Measurements from ENCODE around the gene ARMCX2. TPM values are rescaled to one million over a fixed set of nuclear protein-coding genes. Genes with fewer than 3 reads are reported as not detected.
A peak's percentile ranks its signal among the peaks of the same experiment; 100 is the strongest.

ARMCX2 gene
- 24.0 and 28.8 TPM in 2 replicates for total RNA-seq
- 15.5 TPM for total RNA-seq (2013)
- 8.7 and 9.8 TPM in 2 replicates for polyA plus RNA-seq
- polyA minus RNA-seq = 5.2 and 8.1 TPM in 2 replicates

DNA sequence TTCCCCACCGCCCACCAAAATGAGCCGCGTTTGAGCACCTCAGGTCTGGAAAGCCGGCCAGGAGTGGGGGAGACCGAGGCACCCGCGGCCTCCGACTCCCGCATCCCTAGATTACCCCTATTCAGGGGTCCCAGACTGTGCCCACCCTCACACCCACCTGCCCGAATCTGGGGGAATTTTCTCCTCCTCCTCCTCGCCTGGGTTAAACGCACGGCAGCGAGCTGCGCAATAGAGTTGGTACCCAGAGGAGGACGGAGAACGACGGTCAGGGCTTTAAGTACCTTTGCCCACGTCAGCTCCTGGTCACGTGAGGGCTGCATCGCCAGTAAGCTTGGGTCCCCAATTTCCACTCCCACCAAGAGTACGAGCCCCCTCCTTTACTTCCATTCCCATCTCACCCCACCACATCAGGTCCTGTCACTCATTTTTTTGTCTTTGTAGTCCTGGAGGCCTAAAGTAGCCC lies at the start of gene ARMCX2:
ARMCX2 (minus strand) TSS at position 250 of the 463 bp plus-strand sequence. CDS start 2,262 bp downstream, outside the sequence.
- POLR2A ChIA-PET = interaction anchor here (0.7 to 1.0 kb wide), 2 partner anchors 272 to 562 kb away, joined by 3 read pairs; partner anchors contain the start of gene CENPI
- peak within 1 kb of the TSS; percentile 19 to 76 (median 66) for H3K4me3 ChIP-seq (ENCODE audit: control extremely low read depth in 1 of 5, extremely low read depth in 1 of 5, insufficient read depth in 1 of 5, low read depth in 2 of 5, low read length in 4 of 5)

DNA sequence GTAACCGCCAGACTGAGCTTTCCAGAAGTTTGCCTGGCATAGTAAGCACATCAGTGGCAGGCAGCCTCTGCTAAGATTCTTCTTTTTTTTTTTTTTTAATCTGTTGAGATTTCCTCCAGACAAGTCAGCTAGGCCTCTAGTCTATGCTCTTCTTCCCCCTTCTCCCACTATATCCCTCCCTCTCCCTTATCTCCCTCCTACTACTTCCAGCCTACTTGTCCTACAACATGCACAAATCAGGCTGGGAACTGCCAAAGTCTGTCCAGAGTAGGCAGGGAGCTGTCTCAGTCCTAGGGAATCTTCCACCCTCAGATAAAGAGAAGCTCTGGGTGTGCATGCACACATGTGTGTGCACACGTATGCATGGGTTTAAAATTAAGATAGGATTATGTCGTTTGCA lies 49.7 kb upstream of the ARMCX2 start:
- TF ChIP-seq, protein P1, sequence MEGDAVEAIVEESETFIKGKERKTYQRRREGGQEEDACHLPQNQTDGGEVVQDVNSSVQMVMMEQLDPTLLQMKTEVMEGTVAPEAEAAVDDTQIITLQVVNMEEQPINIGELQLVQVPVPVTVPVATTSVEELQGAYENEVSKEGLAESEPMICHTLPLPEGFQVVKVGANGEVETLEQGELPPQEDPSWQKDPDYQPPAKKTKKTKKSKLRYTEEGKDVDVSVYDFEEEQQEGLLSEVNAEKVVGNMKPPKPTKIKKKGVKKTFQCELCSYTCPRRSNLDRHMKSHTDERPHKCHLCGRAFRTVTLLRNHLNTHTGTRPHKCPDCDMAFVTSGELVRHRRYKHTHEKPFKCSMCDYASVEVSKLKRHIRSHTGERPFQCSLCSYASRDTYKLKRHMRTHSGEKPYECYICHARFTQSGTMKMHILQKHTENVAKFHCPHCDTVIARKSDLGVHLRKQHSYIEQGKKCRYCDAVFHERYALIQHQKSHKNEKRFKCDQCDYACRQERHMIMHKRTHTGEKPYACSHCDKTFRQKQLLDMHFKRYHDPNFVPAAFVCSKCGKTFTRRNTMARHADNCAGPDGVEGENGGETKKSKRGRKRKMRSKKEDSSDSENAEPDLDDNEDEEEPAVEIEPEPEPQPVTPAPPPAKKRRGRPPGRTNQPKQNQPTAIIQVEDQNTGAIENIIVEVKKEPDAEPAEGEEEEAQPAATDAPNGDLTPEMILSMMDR (IDR thresholded peaks at IDR 0.05) = no peak
- TF ChIP-seq EZH2 (IDR thresholded peaks at IDR 0.05; ENCODE audit: borderline replicate concordance, insufficient read depth, low read depth, low read length, poor library complexity, severe bottlenecking) = no peak
- Histone ChIP-seq H3K9me3 (ENCODE audit: control extremely low read depth in 1 of 3, control insufficient read depth in 2 of 3, insufficient read depth in 1 of 3, low read length in 2 of 3) (no peaks in the 10 kb centered on the region), H3K9ac (ENCODE audit: low read length) (no peak overlapping the region), H3K4me2 (replicated peaks; ENCODE audit: low read depth, low read length, poor library complexity, severe bottlenecking) (no peak overlapping the region), H3K27me3 (replicated peaks in 1 of 4; ENCODE audit: control extremely low read depth in 1 of 4, control insufficient read depth in 3 of 4, insufficient read depth in 4 of 4, low read length in 3 of 4) (no peaks in the 10 kb centered on the region), H2AFZ (ENCODE audit: insufficient read depth, low read depth, low read length, poor library complexity, severe bottlenecking) (no peak overlapping the region), H4K20me1 (ENCODE audit: control insufficient read depth, insufficient read depth, low read length, poor library complexity, severe bottlenecking) (no peaks in the 10 kb centered on the region), H3K4me1 (ENCODE audit: control insufficient read depth in 2 of 2, insufficient read depth in 2 of 2, low read length in 2 of 2) (no peaks in the 10 kb centered on the region), H3K79me2 (ENCODE audit: control insufficient read depth, insufficient read depth, low read length) (no peaks in the 10 kb centered on the region), H3K27ac (ENCODE audit: low read length in 2 of 2) (no peak overlapping the region), H3K36me3 (replicated peaks in 1 of 2; ENCODE audit: control extremely low read depth in 1 of 2, control insufficient read depth in 1 of 2, extremely low read depth in 1 of 2, insufficient read depth in 2 of 2, low read length in 1 of 2) (no peaks in the 10 kb centered on the region), H3K4me3 (ENCODE audit: control extremely low read depth in 1 of 5, extremely low read depth in 1 of 5, insufficient read depth in 1 of 5, low read depth in 2 of 5, low read length in 4 of 5) (no peak overlapping the region)
- Mint-ChIP-seq H3K27me3 (no peaks in the 10 kb centered on the region), H3K4me1 (no peaks in the 10 kb centered on the region), H3K27ac (no peak overlapping the region), H3K4me3 (no peak overlapping the region), H3K9me3 (ENCODE audit: insufficient read depth) (no peaks in the 10 kb centered on the region)
- ChIA-PET POLR2A (no interaction called here), CTCF (no interaction called here)
- ATAC-seq (ENCODE audit: low read depth) = no peak
- no CpG with 5 or more reads among the region's 3 CpGs for WGBS (ENCODE audit: insufficient coverage)
- intact Hi-C loops (cut with micrococcal nuclease) = no loop called here
- no peak for DNase-seq

More for the DNA sequence above, at the start of gene ARMCX2:
- no peak for TF ChIP-seq EZH2 (IDR thresholded peaks at IDR 0.05; ENCODE audit: borderline replicate concordance, insufficient read depth, low read depth, low read length, poor library complexity, severe bottlenecking)
- TF ChIP-seq, protein P1 (IDR thresholded peaks at IDR 0.05) = no peak
- peak within 1 kb of the TSS in 1 of 2 donors; percentile 53 for H3K27ac ChIP-seq (ENCODE audit: low read length in 2 of 2)
- no peaks in the 10 kb centered on the region for H4K20me1 ChIP-seq (ENCODE audit: control insufficient read depth, insufficient read depth, low read length, poor library complexity, severe bottlenecking)
- ATAC-seq (ENCODE audit: low read depth) = peak; percentile 60
- no peaks in the 10 kb centered on the region for H3K27me3 ChIP-seq (replicated peaks in 1 of 4; ENCODE audit: control extremely low read depth in 1 of 4, control insufficient read depth in 3 of 4, insufficient read depth in 4 of 4, low read length in 3 of 4)
- Mint-ChIP-seq H3K4me3 (peak within 1 kb of the TSS; percentile 89), H3K4me1 (peaks cover 15% of the 10 kb centered on the region), H3K27ac (peak within 1 kb of the TSS; percentile 65), H3K27me3 (peaks cover 7% of the 10 kb centered on the region), H3K9me3 (ENCODE audit: insufficient read depth) (no peaks in the 10 kb centered on the region)
- H3K4me1 ChIP-seq (ENCODE audit: control insufficient read depth in 2 of 2, insufficient read depth in 2 of 2, low read length in 2 of 2) = peaks cover 3 to 9% of the 10 kb centered on the region in 2 donors
- CTCF ChIA-PET = no interaction called here
- peak within 1 kb of the TSS; percentile 70 for H3K9ac ChIP-seq (ENCODE audit: low read length)
- H3K36me3 ChIP-seq (replicated peaks in 1 of 2; ENCODE audit: control extremely low read depth in 1 of 2, control insufficient read depth in 1 of 2, extremely low read depth in 1 of 2, insufficient read depth in 2 of 2, low read length in 1 of 2) = no peaks in the 10 kb centered on the region
- DNase-seq = peak; percentile 51
- H3K4me2 ChIP-seq (replicated peaks; ENCODE audit: low read depth, low read length, poor library complexity, severe bottlenecking) = peak within 1 kb of the TSS; percentile 81
- 1% methylated on average over 15 of the region's 22 CpGs for WGBS (ENCODE audit: insufficient coverage)
- intact Hi-C loops (cut with micrococcal nuclease) = no loop called here
- H2AFZ ChIP-seq (ENCODE audit: insufficient read depth, low read depth, low read length, poor library complexity, severe bottlenecking) = peak within 1 kb of the TSS; percentile 81
- H3K9me3 ChIP-seq (ENCODE audit: control extremely low read depth in 1 of 3, control insufficient read depth in 2 of 3, insufficient read depth in 1 of 3, low read length in 2 of 3) = no peaks in the 10 kb centered on the region
- no peaks in the 10 kb centered on the region for H3K79me2 ChIP-seq (ENCODE audit: control insufficient read depth, insufficient read depth, low read length)
